GM12878 (cell line): Measurements from ENCODE around the gene CFB. TPM values are rescaled to one million over a fixed set of nuclear protein-coding genes. Genes with fewer than 3 reads are reported as not detected.

ENCODE experiments used
- ATAC-seq: fragments of 200-7000 bp; cut with Tn5 transposase; 3 replicates; pipeline ENCODE4 v1.9.1; 2020; ENCODE audit warnings: mild to moderate bottlenecking, moderate library complexity
- BruUV-seq: library from RNA; stranded (reverse); fragments of 400-500 nt; replicated peaks from 2 replicates; lab custom pipeline; 2021; lab: Mats Ljungman, UMichigan
- CTCF ChIA-PET: fragments of 300-600 bp; sonication (Branson Sonifier 250); formaldehyde crosslinking; extraction: SDS; loops from one replicate; lab custom pipeline; 2021; ENCODE audit warnings: inconsistent platforms; lab: Yijun Ruan, JAX
- POLR2A ChIA-PET: fragments of 350-600 bp; formaldehyde crosslinking; extraction: SDS; loops from one replicate; lab custom pipeline; 2021; ENCODE audit warnings: inconsistent platforms; lab: Charles Lee
- RAD21 ChIA-PET: fragments of 300-600 bp; sonication (Branson Sonifier 250); formaldehyde crosslinking; loops from one replicate; lab custom pipeline; 2023; ENCODE audit warnings: antibody characterized with exemption; ENCODE audit not compliant: unreplicated experiment; lab: Charles Lee
- SMC1A ChIA-PET: fragments of 300-600 bp; sonication (Branson Sonifier 250); formaldehyde crosslinking; loops from one replicate; lab custom pipeline; 2023; ENCODE audit not compliant: unreplicated experiment, uncharacterized antibody; lab: Charles Lee
- DNase-seq: peaks from one replicate; pipeline ENCODE4 v3.0.0-alpha.2; 2011; ENCODE audit warnings: low read depth, low spot score
- FAIRE-seq: peaks from 3 replicates; lab custom pipeline; 2011; peaks lifted over from hg19 to GRCh38; lab: Jason Lieb, UNC
- H2AFZ ChIP-seq: 2 replicates; pipeline ENCODE4 v1.6.0; 2011; ENCODE audit warnings: low read depth, low read length, control low read depth; ENCODE audit not compliant: control insufficient read depth
- H3K27ac ChIP-seq: 2 replicates; pipeline ENCODE4 v1.5.1; 2011; ENCODE audit warnings: control low read depth; ENCODE audit not compliant: control insufficient read depth, insufficient read depth
- H3K27me3 ChIP-seq, 2 experiments: replicated peaks in 1 of 2; 2 replicates each; pipeline versions ENCODE4 v1.6.0 to v1.6.1; 2011; ENCODE audit warnings: low read length in 1 of 2; ENCODE audit not compliant: control insufficient read depth in 2 of 2, insufficient read depth in 2 of 2
- H3K36me3 ChIP-seq, 2 experiments: 2 replicates each; pipeline ENCODE4 v1.5.1; 2011; ENCODE audit warnings: low read length in 1 of 2; ENCODE audit not compliant: control insufficient read depth in 2 of 2, insufficient read depth in 2 of 2
- H3K4me1 ChIP-seq: 2 replicates; pipeline ENCODE4 v1.6.1; 2011; ENCODE audit warnings: mild to moderate bottlenecking, low read length, moderate library complexity, mixed read lengths; ENCODE audit not compliant: control insufficient read depth, insufficient read depth
- H3K4me2 ChIP-seq: 2 replicates; pipeline ENCODE4 v1.6.0; 2011; ENCODE audit warnings: control low read depth; ENCODE audit not compliant: control insufficient read depth, insufficient read depth
- H3K4me3 ChIP-seq: fragments of 200-600 bp; sonication (generic); 2 replicates; pipeline ENCODE4 v1.5.1; 2016
- H3K79me2 ChIP-seq: 2 replicates; pipeline ENCODE4 v1.6.0; 2011; ENCODE audit warnings: low read length; ENCODE audit not compliant: control insufficient read depth, insufficient read depth
- H3K9ac ChIP-seq: 2 replicates; pipeline ENCODE4 v1.8.0; 2011; ENCODE audit warnings: low read length, control low read depth, mixed read lengths; ENCODE audit not compliant: control insufficient read depth, insufficient read depth
- H3K9me3 ChIP-seq: replicated peaks from 3 replicates; pipeline ENCODE4 v1.5.1; 2011; ENCODE audit warnings: mild to moderate bottlenecking, low read length; ENCODE audit not compliant: control insufficient read depth, insufficient read depth
- H4K20me1 ChIP-seq: 2 replicates; pipeline ENCODE4 v1.6.0; 2011; ENCODE audit not compliant: control insufficient read depth, insufficient read depth
- BHLHE40 ChIP-seq, 2 experiments: fragments of 450-650 bp in 1 of 2; IDR thresholded peaks; 2 replicates each; pipeline ENCODE4 v1.6.1; 2011 to 2017; ENCODE audit warnings: low read depth in 2 of 2, borderline replicate concordance in 1 of 2, improper control_type of control experiment in 1 of 2, low read length in 1 of 2, mild to moderate bottlenecking in 1 of 2
- DPF2 ChIP-seq: fragments of 450-650 bp; IDR thresholded peaks from 2 replicates; pipeline ENCODE4 v1.6.1; 2017; ENCODE audit warnings: mild to moderate bottlenecking
- EZH2 ChIP-seq: IDR thresholded peaks from 2 replicates; pipeline ENCODE4 v1.6.1; 2012; ENCODE audit warnings: low read depth, mild to moderate bottlenecking, control low read depth, inconsistent platforms, low read length, borderline replicate concordance; ENCODE audit not compliant: control insufficient read depth
- MYC ChIP-seq: IDR thresholded peaks from 2 replicates; pipeline ENCODE4 v1.6.1; 2011; ENCODE audit warnings: mild to moderate bottlenecking, low read length, moderate library complexity, inconsistent platforms; ENCODE audit not compliant: insufficient read depth, insufficient replicate concordance, insufficient read length, severe bottlenecking
- NBN ChIP-seq: fragments of 450-650 bp; IDR thresholded peaks from 2 replicates; pipeline ENCODE4 v1.6.1; 2016
- NR2F1 ChIP-seq: fragments of 450-650 bp; conservative IDR thresholded peaks from 2 replicates; pipeline ENCODE4 v1.6.1; 2017; ENCODE audit warnings: mild to moderate bottlenecking
- SMC3 ChIP-seq: IDR thresholded peaks from 2 replicates; pipeline ENCODE4 v1.6.1; 2011; ENCODE audit warnings: low read length, improper control_type of control experiment, borderline replicate concordance
- USF2 ChIP-seq: IDR thresholded peaks from 2 replicates; pipeline ENCODE4 v1.6.1; 2011; ENCODE audit warnings: low read depth, low read length, improper control_type of control experiment, borderline replicate concordance
- ZSCAN29 ChIP-seq: fragments of 450-650 bp; IDR thresholded peaks from 2 replicates; pipeline ENCODE4 v1.6.1; 2017; ENCODE audit warnings: mild to moderate bottlenecking, moderate library complexity
- WGBS: methylation state at CpG from one replicate; pipeline ENCODE4 v1.1.6; 2016; ENCODE audit warnings: low lambda C conversion rate; ENCODE audit not compliant: insufficient replicate concordance, insufficient coverage; ENCODE audit errors: missing lambda C conversion rate; 5-methylcytosine and 5-hydroxymethylcytosine counted together
- in situ Hi-C: fragments of 300-500 bp; cut with MboI; formaldehyde crosslinking; loops from 9 replicates; pipeline ENCODE4 v1.14.3; 2018; ENCODE audit warnings: mixed read lengths
- intact Hi-C: fragments of 100-400 bp; cut with micrococcal nuclease; formaldehyde crosslinking; loops from one replicate; pipeline ENCODE4 v1.14.2; 2022; ENCODE audit not compliant: unreplicated experiment
- polyA plus RNA-seq, 11 experiments: library from polyadenylated mRNA; depleted of rRNA in 4 of 11; unstranded in 6 of 11; stranded (reverse) in 5 of 11; fragments of >200 nt; fragmentation: Nextera tagmentation in 4 of 11; fragmentation: Illumina TruSeq in 1 of 11; extraction: Ambion mirVana in 4 of 11; extraction: Trizol in 1 of 11; gene quantifications; 1 replicate in 1 of 11; 2 replicates in 10 of 11; pipeline versions ENCODE4 v1.2.1 to v1.2.3, GENCODE V29; 2011 to 2016; ENCODE audit warnings: inconsistent platforms in 2 of 11, missing spikeins in 2 of 11, low read depth in 1 of 11
- total RNA-seq, 4 experiments: library from RNA; depleted of rRNA in 3 of 4; stranded (reverse); fragments of >200 nt in 3 of 4; fragmentation: Illumina TruSeq in 1 of 4; extraction: Trizol in 1 of 4; gene quantifications; 2 replicates each; pipeline versions ENCODE4 v1.2.1 to v1.2.3, GENCODE V29; 2013 to 2021

The CFB gene
- total and polyA plus RNA-seq, 10 of the 15 experiments (the other 5 are each of a cell fraction or from before 2014, with no cell fraction given) = 0.09 to 1.7 (median 0.44) TPM; not detected in 7

- in situ Hi-C loops (no loop called here), intact Hi-C loops (no loop called here)
- Histone ChIP-seq H3K4me3 (peak overlapping the region; percentile 84), H2AFZ (peak overlapping the region; percentile 65), H4K20me1 (no peaks in the 10 kb centered on the region), H3K9ac (peak overlapping the region; percentile 76), H3K4me2 (peak overlapping the region; percentile 97), H3K27me3 (no peaks in the 10 kb centered on the region), H3K36me3 (peaks cover 2 to 10% of the 10 kb centered on the region in 2 experiments), H3K4me1 (peaks cover 18% of the 10 kb centered on the region), H3K79me2 (peaks cover 12% of the 10 kb centered on the region), H3K27ac (peak overlapping the region; percentile 58; the same call in 1 of the 2 replicates), H3K9me3 (no peaks in the 10 kb centered on the region)
- WGBS = 0% methylated on average over 18 of the region's 62 CpGs
- TF ChIP-seq MYC (no peak), USF2 (no peak), DPF2 (0 out of 2 replicates have a peak, but pooled peaks have one; percentile 13), ZSCAN29 (no peak), NBN (no peak), BHLHE40 (IDR thresholded peaks at IDR 0.05; ENCODE audit: borderline replicate concordance in 1 of 2, low read depth in 2 of 2, low read length in 1 of 2) (peak in 1 of 2 experiments; percentile 77; a peak in 1 of 4 replicates), EZH2 (no peak), NR2F1 (no peak), SMC3 (no peak)
- ChIA-PET CTCF (interaction anchor here (1.3 kb wide), 1 partner anchor 10 kb away, joined by 5 read pairs; no protein-coding TSS in a partner anchor), RAD21 (interaction anchor here (0.6 to 0.7 kb wide), 2 partner anchors 26 to 34 kb away, joined by 3 read pairs; partner anchors contain the start of gene NEU1), SMC1A (no interaction called here), POLR2A (interaction anchor here (0.6 to 1.6 kb wide), 11 partner anchors 10 to 325 kb away, joined by 3 to 9 read pairs (median 3); partner anchors contain the start of genes ABHD16A, ATF6B, FKBPL and LSM2)
- BruUV-seq = no TSS peak
- peak; percentile 3 for ATAC-seq
- no peak for FAIRE-seq
- DNase-seq = no peak
These were observed 48.9 kb upstream of the CFB start for GRCh38 chr6:31896856-31897611.
